IPS-NIHi7 (cell line): ENCODE data around the gene CLDN7.

Experiments
- DNase-seq: peaks from one replicate; pipeline ENCODE4 v3.0.0; 2012; ENCODE audit warnings: mixed read lengths; ENCODE audit errors: extremely low spot score

Gene CLDN7

GRCh38 chr17:7289256-7290032 lies 27.2 kb upstream of the CLDN7 start:
- DNase-seq: no peak

- no peak for DNase-seq
Observed at GRCh38 chr17:7285679-7286078, 23.4 kb upstream of the CLDN7 start.

GRCh38 chr17:7284911-7285310 lies 22.6 kb upstream of the CLDN7 start:
- no peak for DNase-seq

DNA sequence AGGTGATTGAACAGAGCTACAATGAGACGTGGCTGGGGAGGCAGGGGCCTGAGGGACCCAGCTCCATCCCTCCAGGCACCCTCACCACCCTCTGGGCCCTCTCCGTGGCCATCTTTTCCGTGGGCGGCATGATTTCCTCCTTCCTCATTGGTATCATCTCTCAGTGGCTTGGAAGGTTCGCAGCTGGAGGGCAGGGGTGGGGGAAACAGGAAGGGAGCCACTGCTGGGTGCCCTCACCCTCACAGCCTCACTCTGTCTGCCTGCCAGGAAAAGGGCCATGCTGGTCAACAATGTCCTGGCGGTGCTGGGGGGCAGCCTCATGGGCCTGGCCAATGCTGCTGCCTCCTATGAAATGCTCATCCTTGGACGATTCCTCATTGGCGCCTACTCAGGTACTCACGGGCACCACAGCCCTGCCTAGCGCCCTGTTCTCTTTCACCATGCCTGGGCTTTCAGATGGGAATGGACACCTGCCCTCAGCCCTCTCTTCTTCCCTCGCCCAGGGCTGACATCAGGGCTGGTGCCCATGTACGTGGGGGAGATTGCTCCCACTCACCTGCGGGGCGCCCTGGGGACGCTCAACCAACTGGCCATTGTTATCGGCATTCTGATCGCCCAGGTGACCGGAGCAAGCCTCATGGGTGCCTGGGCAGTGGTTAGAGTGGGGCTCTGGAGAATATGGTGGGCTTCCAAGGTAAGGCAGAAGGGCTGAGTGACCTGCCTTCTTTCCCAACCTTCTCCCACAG lies 21.4 kb upstream of the CLDN7 start:
- no peak for DNase-seq

DNA sequence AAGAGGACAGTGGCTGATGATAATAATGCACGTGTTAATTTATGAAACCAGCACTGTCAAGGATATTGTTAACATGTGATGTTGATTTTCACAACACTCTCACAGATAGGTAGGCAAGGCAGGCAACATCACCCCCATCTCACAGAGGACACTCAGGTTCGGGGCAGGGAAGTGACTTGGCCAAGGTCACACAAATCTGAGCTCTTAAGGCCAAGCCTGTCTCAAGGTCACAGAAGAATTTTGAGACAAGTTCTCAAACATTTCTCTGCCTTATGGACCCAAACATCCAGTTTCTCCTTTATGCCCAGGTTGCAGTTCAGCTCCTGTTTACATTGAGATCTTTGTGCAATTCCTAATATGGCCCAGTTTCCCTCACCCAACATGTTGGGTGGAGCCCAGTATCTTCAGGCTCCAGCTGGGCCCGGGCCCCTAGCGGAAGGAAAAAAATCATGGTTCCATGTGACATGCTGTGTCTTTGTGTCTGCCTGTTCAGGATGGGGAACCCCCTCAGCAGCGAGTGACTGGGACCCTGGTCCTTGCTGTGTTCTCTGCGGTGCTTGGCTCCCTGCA lies 20.6 kb upstream of the CLDN7 start:
- DNase-seq: no peak

DNA sequence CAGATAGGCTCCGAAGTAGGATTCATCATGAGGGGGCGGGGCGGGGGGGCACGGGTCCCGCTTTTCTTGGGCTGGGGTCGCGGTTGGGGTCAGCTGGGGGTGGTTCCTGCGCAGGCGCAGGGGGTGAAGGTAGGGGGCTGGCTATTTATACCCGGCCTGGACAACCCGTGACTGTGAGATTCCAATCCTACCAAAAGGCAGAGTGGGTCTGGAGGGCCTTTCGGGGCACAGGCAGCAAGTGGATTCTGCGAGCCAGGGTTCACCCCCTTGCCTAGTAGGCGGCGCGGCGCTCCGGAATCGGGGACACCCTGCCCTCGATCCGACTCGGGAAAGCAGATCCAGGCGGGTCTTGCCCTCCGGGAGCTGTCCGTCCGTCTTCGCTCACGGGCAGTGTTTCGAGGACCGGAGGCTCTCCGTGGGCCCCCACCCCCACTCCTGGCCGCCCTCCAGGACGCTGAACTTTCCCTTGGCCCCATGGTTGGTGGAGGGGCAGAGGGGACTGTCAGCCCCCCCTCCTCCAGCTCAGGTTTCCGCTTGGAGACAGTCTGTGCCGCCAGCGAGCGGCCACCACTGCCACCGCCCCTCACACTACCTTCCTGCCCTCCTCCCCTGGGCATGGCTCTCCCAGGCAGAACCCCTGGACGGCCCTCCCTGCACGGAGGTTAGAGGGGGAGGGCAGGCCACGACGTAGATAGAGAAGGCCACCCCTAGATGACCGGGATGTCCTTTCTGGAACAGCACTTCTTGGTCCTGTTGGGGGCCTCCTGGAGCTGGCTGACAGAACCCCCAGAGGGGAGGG lies 19.9 kb upstream of the CLDN7 start:
- peak; percentile 17 for DNase-seq

DNA sequence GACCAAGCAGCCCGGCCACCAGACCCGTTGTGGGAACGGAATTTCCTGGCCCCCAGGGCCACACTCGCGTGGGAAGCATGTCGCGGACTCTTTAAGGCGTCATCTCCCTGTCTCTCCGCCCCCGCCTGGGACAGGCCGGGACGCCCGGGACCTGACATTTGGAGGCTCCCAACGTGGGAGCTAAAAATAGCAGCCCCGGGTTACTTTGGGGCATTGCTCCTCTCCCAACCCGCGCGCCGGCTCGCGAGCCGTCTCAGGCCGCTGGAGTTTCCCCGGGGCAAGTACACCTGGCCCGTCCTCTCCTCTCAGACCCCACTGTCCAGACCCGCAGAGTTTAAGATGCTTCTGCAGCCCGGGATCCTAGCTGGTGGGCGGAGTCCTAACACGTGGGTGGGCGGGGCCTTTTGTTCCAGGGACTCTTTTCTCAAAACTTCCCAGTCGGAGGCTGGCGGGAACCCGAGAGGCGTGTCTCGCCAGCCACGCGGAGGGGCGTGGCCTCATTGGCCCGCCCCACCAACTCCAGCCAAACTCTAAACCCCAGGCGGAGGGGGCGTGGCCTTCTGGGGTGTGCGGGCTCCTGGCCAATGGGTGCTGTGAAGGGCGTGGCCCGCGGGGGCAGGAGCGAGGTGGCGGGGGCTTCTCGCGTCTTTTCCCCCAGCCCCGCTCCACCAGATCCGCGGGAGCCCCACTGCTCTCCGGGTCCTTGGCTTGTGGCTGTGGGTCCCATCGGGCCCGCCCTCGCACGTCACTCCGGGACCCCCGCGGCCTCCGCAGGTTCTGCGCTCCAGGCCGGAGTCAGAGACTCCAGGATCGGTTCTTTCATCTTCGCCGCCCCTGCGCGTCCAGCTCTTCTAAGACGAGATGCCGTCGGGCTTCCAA lies 19.0 kb upstream of the CLDN7 start, which contains the start of gene SLC2A4:
TSS of gene SLC2A4 (plus strand) at position 645 of the 879 bp plus-strand sequence. CDS start at position 862, 217 bp downstream.
- DNase-seq: peak; percentile 99

DNA sequence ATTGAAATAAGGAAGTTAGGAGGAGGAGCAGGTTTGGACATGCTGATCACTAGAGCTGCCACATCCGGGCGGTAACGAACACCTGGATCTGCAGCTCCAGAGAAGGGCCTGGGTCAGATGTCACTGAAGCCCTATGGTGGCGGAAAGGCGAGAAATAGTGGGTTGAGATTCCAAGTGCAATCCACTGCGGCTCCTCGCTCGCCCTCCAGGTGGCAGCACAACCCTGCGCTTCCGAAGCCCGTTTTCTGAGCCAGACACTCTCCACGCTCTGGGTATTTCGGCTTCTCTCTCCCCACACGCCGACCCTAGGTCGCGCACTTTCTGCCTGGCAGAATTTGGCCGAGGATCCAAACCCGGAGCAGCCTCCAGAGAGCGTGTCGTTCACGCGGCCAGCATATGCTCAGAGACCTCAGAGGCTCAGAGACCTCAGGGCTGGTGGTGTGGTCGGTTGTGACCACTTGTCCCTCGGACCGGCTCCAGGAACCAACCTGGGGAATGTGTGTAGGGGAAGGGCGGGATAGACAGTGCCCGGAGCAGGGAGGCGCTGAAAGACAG lies 18.3 kb upstream of the CLDN7 start:
- DNase-seq: peak; percentile 91

- DNase-seq: no peak
Observed at GRCh38 chr17:7279448-7279847, 17.2 kb upstream of the CLDN7 start.

DNA sequence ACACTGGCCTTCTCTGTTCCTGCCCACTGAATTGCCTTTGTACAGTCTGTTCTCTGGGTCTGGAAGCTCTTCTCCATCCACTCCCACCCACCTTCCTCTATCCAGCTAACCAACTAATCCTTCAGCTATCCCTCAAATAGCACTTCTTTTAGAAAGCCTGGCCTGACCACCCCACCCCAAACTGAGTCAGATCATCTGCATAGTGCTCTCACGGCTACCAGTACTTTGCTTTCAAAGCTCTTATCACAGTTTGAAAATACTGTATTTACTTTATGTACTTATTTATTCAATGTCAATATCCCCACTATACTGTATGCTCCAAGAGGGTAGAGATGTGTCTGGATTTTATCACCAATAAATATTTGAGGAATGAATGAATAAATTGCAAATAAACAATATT lies 4.5 kb upstream of the CLDN7 start:
- DNase-seq: no peak

- DNase-seq: no peak
Observed at GRCh38 chr17:7263801-7264078, 1.5 kb upstream of the CLDN7 start.

GRCh38 chr17:7262935-7263800 lies 890 bp upstream of the CLDN7 start:
- peak; percentile 82 for DNase-seq

- no peak for DNase-seq
Observed at GRCh38 chr17:7261379-7262191, 693 bp downstream of the CLDN7 start.

DNA sequence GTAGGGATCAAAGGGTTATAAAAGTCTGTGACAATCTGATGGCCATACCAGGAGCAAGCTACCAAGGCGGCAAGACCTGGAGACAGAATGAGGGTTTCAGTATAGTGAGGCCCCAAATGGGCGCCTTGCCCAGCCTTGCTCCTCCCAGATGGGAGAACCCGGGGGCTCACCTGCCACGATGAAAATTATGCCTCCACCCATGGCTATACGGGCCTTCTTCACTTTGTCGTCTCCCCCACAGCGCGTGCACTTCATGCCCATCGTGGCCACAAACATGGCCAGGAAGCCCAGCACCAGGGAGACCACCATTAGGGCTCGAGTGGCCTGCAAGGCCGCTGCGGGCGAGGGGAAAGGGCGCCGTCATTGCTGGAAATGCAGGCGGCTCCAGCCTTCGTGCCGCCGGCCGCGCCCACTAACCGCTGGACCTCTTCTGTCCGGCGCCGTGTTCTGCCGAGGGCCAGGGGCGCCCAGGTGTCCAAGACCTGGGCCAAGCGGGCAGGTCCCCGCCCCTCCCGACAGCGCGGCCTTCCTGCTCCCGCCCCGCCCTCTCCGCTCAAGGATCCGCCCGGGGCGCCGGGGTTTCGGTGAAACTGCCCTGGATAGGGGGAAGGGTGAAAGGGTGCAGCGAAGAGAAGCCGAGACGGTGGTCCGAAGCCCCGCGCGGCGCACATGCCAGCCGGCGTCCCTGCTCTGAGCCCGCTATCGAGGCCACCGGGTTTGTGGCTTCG lies 1.5 kb downstream of the CLDN7 start:
- peak; percentile 61 for DNase-seq

- no peak for DNase-seq
Observed at GRCh38 chr17:7260151-7260550, 2.1 kb downstream of the CLDN7 start.

DNA sequence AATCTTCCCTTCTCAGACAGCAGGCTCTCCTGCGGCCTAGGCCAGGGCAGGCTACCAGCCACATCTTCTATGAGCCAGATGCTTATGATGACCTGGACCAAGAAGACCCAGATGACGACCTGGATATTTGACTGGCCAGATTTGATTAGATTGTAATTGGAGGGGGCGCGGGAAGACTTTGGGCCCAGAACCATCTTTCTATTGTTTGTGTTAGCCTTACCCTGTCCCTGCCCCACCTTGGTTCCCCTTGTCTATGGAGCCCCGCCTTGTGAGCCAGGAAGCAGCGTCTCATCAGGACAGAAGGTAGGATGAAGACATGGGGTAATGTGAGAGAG lies 2.8 kb downstream of the CLDN7 start:
- no peak for DNase-seq

DNA sequence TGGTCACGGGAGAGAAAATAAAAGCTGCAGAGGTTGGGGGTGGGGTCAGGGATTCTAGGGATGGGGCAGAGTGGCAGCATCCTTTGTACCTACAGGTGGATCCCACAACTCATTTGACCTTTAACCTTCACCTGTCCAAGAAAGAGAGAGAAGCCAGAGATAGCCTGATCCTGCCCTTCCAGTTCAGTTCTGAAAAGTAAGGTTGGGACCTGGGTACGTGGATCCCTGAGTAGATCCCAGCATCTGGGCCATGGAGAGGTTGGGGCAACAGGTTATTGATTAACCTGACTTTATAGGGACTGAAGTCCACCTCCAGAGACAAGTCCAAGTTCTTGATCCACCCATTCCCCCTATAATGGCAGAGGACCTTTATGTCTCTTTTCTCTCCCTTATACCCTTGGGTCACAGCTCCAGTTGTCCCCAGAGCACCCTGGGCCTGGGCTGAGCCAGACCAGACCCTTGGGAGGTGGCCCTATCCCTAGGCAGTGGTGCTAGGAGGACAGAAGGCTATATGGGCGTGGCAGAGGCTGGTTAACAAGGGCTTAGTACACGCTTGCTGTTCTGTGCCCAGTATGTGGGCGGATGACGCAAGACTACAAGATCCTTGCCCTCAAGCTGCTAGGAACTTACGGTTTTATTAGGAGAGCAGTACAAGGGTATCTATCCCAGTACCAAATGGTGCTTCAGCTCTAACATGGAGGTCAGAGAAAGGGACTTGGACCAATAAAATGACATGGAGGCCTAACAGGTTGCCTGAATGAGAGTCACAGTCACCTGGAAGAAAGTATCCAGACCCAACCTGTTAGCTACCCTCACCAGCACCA lies 3.3 kb downstream of the CLDN7 start:
- no peak for DNase-seq
